Body of pancreas (tissue), 4 donors: ENCODE measurements around the gene CCDC127.

Experiments used
- CTCF ChIP-seq, 7 experiments: fragments of 450-650 bp in 4 of 7; fragments of 200-600 bp in 3 of 7; sonication (generic) in 3 of 7; IDR thresholded peaks; one replicate each; pipeline ENCODE4 v1.5.1; 2016 to 2019; ENCODE audit warnings: antibody characterized with exemption in 7 of 7
- POLR2A ChIP-seq, 3 donors: fragments of 450-650 bp; IDR thresholded peaks; one replicate each; pipeline ENCODE4 v1.6.1; 2016; ENCODE audit warnings: antibody characterized with exemption in 3 of 3, mild to moderate bottlenecking in 2 of 3

- TF ChIP-seq POLR2A (IDR thresholded peaks at IDR 0.05) (no peak), CTCF (IDR thresholded peaks at IDR 0.05) (no peak)
These were observed 37.6 kb downstream of the CCDC127 start for GRCh38 chr5:180286-180918.
